Esophagus squamous epithelium (tissue), 5 donors: ENCODE data around the gene SPAST. TPM values are rescaled to one million over a fixed set of nuclear protein-coding genes. Genes with fewer than 3 reads are reported as not detected.
"Not testable (repeated sequence)": the region's sequence is repeated elsewhere in the genome, so short reads cannot be mapped to it uniquely, and the experiment has no call there.

ENCODE experiments used
- DNase-seq: peaks from one replicate; lab custom pipeline; 2025; lab: John Stamatoyannopoulos, UW
- H3K27ac ChIP-seq, 4 donors: fragments of 200-600 bp; sonication (generic); one replicate each; pipeline ENCODE4 v1.5.1; 2016 to 2019; ENCODE audit warnings: mild to moderate bottlenecking in 1 of 4
- H3K27me3 ChIP-seq, 4 donors: fragments of 200-600 bp; sonication (generic); 1 replicate in 3 of 4; 2 replicates in 1 of 4; pipeline versions ENCODE4 v1.5.1 to v1.6.0; 2017 to 2021; ENCODE audit warnings: antibody characterized with exemption in 1 of 4
- H3K36me3 ChIP-seq, 3 donors: fragments of 200-600 bp; sonication (generic); one replicate each; pipeline ENCODE4 v1.5.1; 2016 to 2019
- H3K4me1 ChIP-seq, 3 donors: fragments of 200-600 bp; sonication (generic); one replicate each; pipeline ENCODE4 v1.5.1; 2017 to 2019
- H3K4me3 ChIP-seq, 4 donors: fragments of 200-600 bp; sonication (generic); 1 replicate in 3 of 4; 2 replicates in 1 of 4; pipeline ENCODE4 v1.5.1; 2016 to 2019; ENCODE audit warnings: mild to moderate bottlenecking in 2 of 4, moderate library complexity in 1 of 4
- H3K9me3 ChIP-seq, 3 donors: fragments of 200-600 bp; sonication (generic); one replicate each; pipeline ENCODE4 v1.5.1; 2016 to 2019
- POLR2A ChIP-seq, 4 donors: fragments of 450-650 bp; IDR thresholded peaks; one replicate each; pipeline ENCODE4 v1.6.1; 2017; ENCODE audit warnings: antibody characterized with exemption in 4 of 4, mild to moderate bottlenecking in 4 of 4, moderate library complexity in 3 of 4
- WGBS, 2 donors: methylation state at CpG; one replicate each; pipeline ENCODE4 v1.1.5; 2018; 5-methylcytosine and 5-hydroxymethylcytosine counted together
- intact Hi-C: fragments of 100-400 bp; cut with DNase I; formaldehyde crosslinking; loops from one replicate; pipeline ENCODE4 v1.15.0; 2022
- total RNA-seq, 4 donors: library from RNA; depleted of rRNA; stranded (reverse); fragments of >200 nt; gene quantifications; one replicate each; pipeline ENCODE4 v1.1.0, GENCODE V29; 2016
- TF ChIP-seq, protein P1 (sequence below), 6 experiments: fragments of 450-650 bp in 4 of 6; fragments of 200-600 bp in 2 of 6; sonication (generic) in 2 of 6; IDR thresholded peaks; one replicate each; pipeline ENCODE4 v1.5.1; 2016 to 2019; ENCODE audit warnings: antibody characterized with exemption in 6 of 6, mild to moderate bottlenecking in 4 of 6, moderate library complexity in 4 of 6
- donor health status: DM: yes; HTN: yes; CAD: no.

Gene SPAST, protein sequence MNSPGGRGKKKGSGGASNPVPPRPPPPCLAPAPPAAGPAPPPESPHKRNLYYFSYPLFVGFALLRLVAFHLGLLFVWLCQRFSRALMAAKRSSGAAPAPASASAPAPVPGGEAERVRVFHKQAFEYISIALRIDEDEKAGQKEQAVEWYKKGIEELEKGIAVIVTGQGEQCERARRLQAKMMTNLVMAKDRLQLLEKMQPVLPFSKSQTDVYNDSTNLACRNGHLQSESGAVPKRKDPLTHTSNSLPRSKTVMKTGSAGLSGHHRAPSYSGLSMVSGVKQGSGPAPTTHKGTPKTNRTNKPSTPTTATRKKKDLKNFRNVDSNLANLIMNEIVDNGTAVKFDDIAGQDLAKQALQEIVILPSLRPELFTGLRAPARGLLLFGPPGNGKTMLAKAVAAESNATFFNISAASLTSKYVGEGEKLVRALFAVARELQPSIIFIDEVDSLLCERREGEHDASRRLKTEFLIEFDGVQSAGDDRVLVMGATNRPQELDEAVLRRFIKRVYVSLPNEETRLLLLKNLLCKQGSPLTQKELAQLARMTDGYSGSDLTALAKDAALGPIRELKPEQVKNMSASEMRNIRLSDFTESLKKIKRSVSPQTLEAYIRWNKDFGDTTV
- 10 to 100 TPM; 13.1 to 19.4 (median 14.4) TPM for total RNA-seq

DNA sequence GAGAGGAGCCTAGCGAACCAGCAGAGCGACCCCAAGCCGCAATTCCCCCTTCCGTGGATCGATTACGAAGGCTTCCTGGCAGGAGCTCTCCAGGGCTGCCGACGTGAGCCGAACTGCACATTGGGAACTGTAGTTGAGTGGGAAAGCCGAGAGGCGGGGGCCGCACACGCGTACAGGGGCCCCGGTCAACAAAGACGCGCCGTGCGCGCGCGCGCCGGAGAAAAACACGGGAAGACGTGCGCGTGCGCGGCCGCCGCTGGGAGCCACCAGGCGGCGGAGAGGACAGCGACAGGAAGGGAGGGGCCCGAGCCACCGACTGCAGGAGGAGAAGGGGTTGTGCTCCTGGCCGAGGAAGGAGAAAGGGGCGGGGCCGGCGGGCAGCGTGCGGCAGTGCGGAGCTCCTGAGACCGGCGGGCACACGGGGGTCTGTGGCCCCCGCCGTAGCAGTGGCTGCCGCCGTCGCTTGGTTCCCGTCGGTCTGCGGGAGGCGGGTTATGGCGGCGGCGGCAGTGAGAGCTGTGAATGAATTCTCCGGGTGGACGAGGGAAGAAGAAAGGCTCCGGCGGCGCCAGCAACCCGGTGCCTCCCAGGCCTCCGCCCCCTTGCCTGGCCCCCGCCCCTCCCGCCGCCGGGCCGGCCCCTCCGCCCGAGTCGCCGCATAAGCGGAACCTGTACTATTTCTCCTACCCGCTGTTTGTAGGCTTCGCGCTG, at the start of gene SPAST:
Gene SPAST (plus strand): TSS at position 247 of the 711 bp plus-strand sequence. CDS start 276 bp downstream, at position 523.
- H3K4me3 ChIP-seq = peak within 1 kb of the TSS; percentile 78 to 93 (median 80)
- TF ChIP-seq, protein P1, sequence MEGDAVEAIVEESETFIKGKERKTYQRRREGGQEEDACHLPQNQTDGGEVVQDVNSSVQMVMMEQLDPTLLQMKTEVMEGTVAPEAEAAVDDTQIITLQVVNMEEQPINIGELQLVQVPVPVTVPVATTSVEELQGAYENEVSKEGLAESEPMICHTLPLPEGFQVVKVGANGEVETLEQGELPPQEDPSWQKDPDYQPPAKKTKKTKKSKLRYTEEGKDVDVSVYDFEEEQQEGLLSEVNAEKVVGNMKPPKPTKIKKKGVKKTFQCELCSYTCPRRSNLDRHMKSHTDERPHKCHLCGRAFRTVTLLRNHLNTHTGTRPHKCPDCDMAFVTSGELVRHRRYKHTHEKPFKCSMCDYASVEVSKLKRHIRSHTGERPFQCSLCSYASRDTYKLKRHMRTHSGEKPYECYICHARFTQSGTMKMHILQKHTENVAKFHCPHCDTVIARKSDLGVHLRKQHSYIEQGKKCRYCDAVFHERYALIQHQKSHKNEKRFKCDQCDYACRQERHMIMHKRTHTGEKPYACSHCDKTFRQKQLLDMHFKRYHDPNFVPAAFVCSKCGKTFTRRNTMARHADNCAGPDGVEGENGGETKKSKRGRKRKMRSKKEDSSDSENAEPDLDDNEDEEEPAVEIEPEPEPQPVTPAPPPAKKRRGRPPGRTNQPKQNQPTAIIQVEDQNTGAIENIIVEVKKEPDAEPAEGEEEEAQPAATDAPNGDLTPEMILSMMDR (IDR thresholded peaks at IDR 0.05) = peak; percentile 33 to 87 (median 78)
- peak in 2 of 4 donors; percentile 43 to 49 for TF ChIP-seq POLR2A (IDR thresholded peaks at IDR 0.05)
- peak; percentile 90 for DNase-seq
- WGBS, 2 donors = 0 to 1% methylated on average over 19 to 57 of the region's 79 CpGs
- no peaks in the 10 kb centered on the region for H3K9me3 ChIP-seq
- peaks cover 0 to 4% (median 0%) of the 10 kb centered on the region in 3 donors for H3K36me3 ChIP-seq
- no peaks in the 10 kb centered on the region for H3K27me3 ChIP-seq
- peak within 1 kb of the TSS; percentile 85 to 97 (median 91) for H3K27ac ChIP-seq
- H3K4me1 ChIP-seq = peaks cover 3 to 40% (median 17%) of the 10 kb centered on the region in 3 donors
- intact Hi-C loops = no loop called here

DNA sequence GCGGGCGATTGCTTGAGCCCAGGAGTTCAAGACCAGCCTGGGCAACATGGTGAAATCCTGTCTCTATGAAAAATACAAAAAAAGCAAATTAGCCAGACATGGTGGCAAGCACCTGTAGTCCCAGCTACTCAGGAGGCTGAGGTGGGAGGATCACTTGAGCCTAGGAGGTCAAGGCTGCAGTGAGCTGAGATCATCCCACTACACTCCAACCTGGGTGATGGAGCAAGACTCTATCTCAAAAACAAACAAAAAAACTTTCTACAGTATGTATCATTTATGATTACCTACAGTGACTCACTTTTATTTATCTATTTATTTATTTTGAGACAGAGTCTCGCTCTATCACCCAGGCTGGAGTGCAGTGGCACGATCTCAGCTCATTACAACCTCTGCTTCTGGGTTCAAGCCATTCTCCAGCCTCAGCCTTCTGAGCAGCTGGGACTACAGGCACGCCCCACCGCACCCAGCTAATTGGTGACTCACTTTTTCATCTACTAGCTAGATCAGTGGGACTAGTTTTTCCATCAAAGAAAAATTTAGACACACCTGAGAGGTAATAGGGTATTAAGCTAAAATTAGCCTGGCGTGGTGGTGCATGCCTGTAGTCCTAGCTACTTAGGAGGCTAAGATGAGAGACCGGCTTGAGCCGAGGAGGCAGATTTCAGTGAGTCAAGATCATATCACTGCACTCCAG, 44.4 kb upstream of the SPAST start:
- peaks cover 0 to 11% (median 0%) of the 10 kb centered on the region in 3 donors for H3K4me1 ChIP-seq
- peaks cover 0 to 85% (median 11%) of the 10 kb centered on the region in 3 donors for H3K36me3 ChIP-seq
- DNase-seq, H3K9me3 ChIP-seq, H3K4me3 ChIP-seq, H3K27me3 ChIP-seq, intact Hi-C loops: not testable (repeated sequence)
- 50 to 78% methylated on average over 9 of the region's 9 CpGs for WGBS, 2 donors
- peak overlapping the region in 3 of 4 donors; percentile 41 to 78 (median 72) for H3K27ac ChIP-seq

DNA sequence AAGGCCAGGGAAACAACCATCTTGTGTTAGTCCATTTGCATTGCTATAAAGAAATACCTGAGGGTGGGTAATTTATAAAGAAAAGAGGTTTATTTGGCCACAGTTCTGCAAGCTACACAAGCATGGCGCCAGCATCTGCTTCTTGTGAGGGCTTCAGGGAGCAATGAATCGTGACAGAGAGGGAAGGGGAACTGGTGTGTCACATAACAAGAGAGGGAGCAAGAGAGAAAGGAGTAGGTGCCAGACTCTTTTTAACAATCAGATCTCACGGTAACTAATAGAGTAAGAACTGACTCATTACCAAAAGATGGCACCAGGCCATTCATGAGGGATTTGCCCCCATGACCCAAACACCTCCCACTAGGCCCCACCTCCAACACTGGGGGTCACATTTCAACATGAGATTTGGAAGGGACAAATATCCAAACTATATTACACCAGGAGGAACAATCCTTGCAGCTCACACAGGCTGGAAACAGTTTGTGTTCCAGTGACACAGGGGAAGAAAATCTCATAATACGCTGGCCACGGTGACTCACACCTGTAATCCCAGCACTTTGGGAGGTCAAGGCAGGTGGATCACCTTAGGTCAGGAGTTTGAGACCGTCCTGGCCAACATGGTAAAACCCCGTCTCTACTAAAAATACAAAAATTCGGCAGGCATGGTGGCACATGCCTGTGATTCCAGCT, 29.0 kb upstream of the SPAST start:
- H3K9me3 ChIP-seq, H3K4me3 ChIP-seq, DNase-seq, intact Hi-C loops, H3K27me3 ChIP-seq: not testable (repeated sequence)
- 60 to 73% methylated on average over 7 to 8 of the region's 8 CpGs for WGBS, 2 donors
- peaks cover 0 to 74% (median 0%) of the 10 kb centered on the region in 3 donors for H3K36me3 ChIP-seq
- peaks cover 3 to 31% (median 13%) of the 10 kb centered on the region in 3 donors for H3K4me1 ChIP-seq
- peak overlapping the region in 1 of 4 donors; percentile 7 for H3K27ac ChIP-seq

DNA sequence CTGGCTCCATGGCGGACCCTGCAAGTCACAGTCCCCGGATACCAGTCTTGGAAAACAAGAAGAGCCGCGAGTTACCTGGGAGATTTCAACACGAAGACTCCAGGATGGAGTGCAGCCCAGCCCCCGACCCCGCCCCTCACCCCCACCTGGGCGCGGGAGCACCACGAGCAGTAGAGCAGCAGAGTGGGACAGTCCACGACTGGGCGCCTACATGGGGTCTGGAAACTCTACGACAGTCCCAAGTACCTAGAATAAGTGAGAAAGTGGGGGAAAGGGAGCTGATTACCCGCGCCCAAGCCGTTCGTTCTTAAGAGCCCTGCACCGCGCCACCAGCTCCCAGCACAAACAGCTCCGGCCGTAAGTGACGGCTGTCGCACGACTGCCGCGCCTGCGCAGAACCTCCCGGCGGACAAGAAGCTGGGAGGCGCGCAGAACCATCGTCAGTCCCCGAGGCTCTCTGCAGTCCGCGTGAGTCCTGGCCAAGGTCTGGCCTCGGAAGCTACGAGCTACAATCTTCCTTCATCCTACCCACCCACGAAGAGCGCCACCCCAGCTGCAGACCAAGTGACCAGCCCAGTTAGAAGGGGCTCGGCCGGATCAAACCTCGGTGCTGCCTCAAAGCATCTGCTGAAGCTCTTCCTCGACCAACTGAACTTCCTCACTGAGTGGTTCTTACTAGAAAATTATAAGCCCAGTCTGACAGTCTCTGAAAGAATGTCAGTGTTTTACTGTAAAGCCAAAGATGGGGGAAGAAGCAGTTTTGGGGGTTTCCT, 23.7 kb upstream of the SPAST start, which contains the start of gene DPY30:
Gene DPY30 (minus strand): TSS at position 359 of the 773 bp plus-strand sequence. CDS start 349 bp downstream, at position 10.
- peak in 3 of 4 donors; percentile 50 to 85 (median 76) for TF ChIP-seq POLR2A (IDR thresholded peaks at IDR 0.05)
- TF ChIP-seq, protein P1 (IDR thresholded peaks at IDR 0.05) = no peak
- H3K9me3 ChIP-seq = no peaks in the 10 kb centered on the region
- H3K27me3 ChIP-seq = no peaks in the 10 kb centered on the region
- peaks cover 0 to 28% (median 0%) of the 10 kb centered on the region in 3 donors for H3K36me3 ChIP-seq
- DNase-seq = peak; percentile 60
- H3K4me1 ChIP-seq = peaks cover 0 to 25% (median 9%) of the 10 kb centered on the region in 3 donors
- H3K27ac ChIP-seq = peak within 1 kb of the TSS; percentile 78 to 90 (median 88)
- H3K4me3 ChIP-seq = peak within 1 kb of the TSS; percentile 72 to 96 (median 87)
- intact Hi-C loops = no loop called here
- WGBS, 2 donors = 0% methylated on average over 17 to 28 of the region's 43 CpGs

DNA sequence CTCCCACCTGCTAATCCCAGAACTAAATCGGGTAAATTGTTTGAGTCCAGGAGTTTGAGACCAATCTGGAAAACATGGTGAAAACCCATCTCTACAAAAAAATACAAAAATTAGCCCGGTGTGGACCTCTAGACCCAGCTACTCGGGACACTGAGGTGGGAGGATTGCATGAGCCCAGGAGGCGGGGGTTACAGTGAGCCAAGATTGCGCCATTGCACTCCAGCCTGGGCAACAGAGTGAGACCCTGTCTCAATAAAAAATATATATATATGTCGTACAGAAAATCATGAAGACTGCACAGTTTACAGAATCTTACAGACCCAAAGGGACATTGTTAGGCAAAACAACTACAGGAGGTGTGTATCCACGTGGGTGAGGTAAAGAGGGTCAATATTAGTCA, 19.8 kb upstream of the SPAST start:
- intact Hi-C loops = no loop called here
- TF ChIP-seq, protein P1 (IDR thresholded peaks at IDR 0.05) = no peak
- no peak for TF ChIP-seq POLR2A (IDR thresholded peaks at IDR 0.05)

More for the DNA sequence above, 19.8 kb upstream of the SPAST start:
- Histone ChIP-seq H3K9me3 (no peaks in the 10 kb centered on the region), H3K27me3 (no peaks in the 10 kb centered on the region), H3K36me3 (no peaks in the 10 kb centered on the region), H3K4me1 (peaks cover 0 to 15% (median 4%) of the 10 kb centered on the region in 3 donors), H3K27ac (no peak overlapping the region), H3K4me3 (no peak overlapping the region)
- WGBS, 2 donors = 70 to 75% methylated on average over 6 to 7 of the region's 7 CpGs
- DNase-seq = no peak
